Ramos (cell line): ENCODE results near the gene ATF7.
"Not testable (repeated sequence)": the region's sequence is repeated elsewhere in the genome, so short reads cannot be mapped to it uniquely, and the experiment has no call there.

Source experiments
- in situ Hi-C: fragments of 300-500 bp; cut with MboI; formaldehyde crosslinking; loops from one replicate; pipeline ENCODE4 v1.14.3; 2022; ENCODE audit warnings: low sequenced_read_pairs; ENCODE audit not compliant: unreplicated experiment

ATF7 gene

GRCh38 chr12:53631721-53632120 is 5.5 kb upstream of the ATF7 start:
- in situ Hi-C loops = no loop called here

GRCh38 chr12:53627919-53628318 is 1.7 kb upstream of the ATF7 start:
- in situ Hi-C loops = no loop called here

GRCh38 chr12:53626702-53627169 is 554 bp upstream of the ATF7 start:
- in situ Hi-C loops = no loop called here

- in situ Hi-C loops = no loop called here
Measured at GRCh38 chr12:53625373-53625945, 723 bp downstream of the ATF7 start.

- in situ Hi-C loops = no loop called here
Measured at GRCh38 chr12:53624956-53625355, 1.2 kb downstream of the ATF7 start.

GRCh38 chr12:53624458-53624857 is 1.7 kb downstream of the ATF7 start:
- in situ Hi-C loops = no loop called here

GRCh38 chr12:53623548-53624385 is 2.4 kb downstream of the ATF7 start:
- in situ Hi-C loops = no loop called here

GRCh38 chr12:53622724-53623123 is 3.5 kb downstream of the ATF7 start:
- in situ Hi-C loops = no loop called here

GRCh38 chr12:53618275-53618674 is 7.9 kb downstream of the ATF7 start:
- in situ Hi-C loops = no loop called here

GRCh38 chr12:53617700-53618099 is 8.5 kb downstream of the ATF7 start:
- in situ Hi-C loops = no loop called here

GRCh38 chr12:53616950-53617349 is 9.2 kb downstream of the ATF7 start:
- in situ Hi-C loops = no loop called here

GRCh38 chr12:53613821-53614220 is 12.4 kb downstream of the ATF7 start:
- in situ Hi-C loops = no loop called here

- in situ Hi-C loops = no loop called here
Measured at GRCh38 chr12:53612978-53613377, 13.2 kb downstream of the ATF7 start.

- in situ Hi-C loops = no loop called here
Measured at GRCh38 chr12:53611304-53611703, 14.9 kb downstream of the ATF7 start.

GRCh38 chr12:53606688-53607087 is 19.5 kb downstream of the ATF7 start:
- in situ Hi-C loops = not testable (repeated sequence)

GRCh38 chr12:53604581-53604980 is 21.6 kb downstream of the ATF7 start:
- in situ Hi-C loops = no loop called here

GRCh38 chr12:53603804-53604203 is 22.4 kb downstream of the ATF7 start:
- in situ Hi-C loops = no loop called here

GRCh38 chr12:53603196-53603595 is 23.0 kb downstream of the ATF7 start:
- in situ Hi-C loops = no loop called here

GRCh38 chr12:53602176-53602864 is 23.9 kb downstream of the ATF7 start:
- in situ Hi-C loops = no loop called here

- in situ Hi-C loops = no loop called here
Measured at GRCh38 chr12:53601296-53601847, 24.8 kb downstream of the ATF7 start.
